GM13977 (cell line): Measurements from ENCODE around the gene THSD7B.

Experiments
- DNase-seq: peaks from one replicate; pipeline ENCODE4 v3.0.0; 2012; ENCODE audit warnings: low spot score
- CTCF ChIP-seq: IDR thresholded peaks from 2 replicates; pipeline ENCODE4 v1.5.1; 2012; ENCODE audit warnings: mild to moderate bottlenecking, control low read depth; ENCODE audit not compliant: insufficient read depth; ENCODE audit errors: extremely low read depth, missing control alignments
- in situ Hi-C: fragments of 300-500 bp; cut with MboI; formaldehyde crosslinking; loops from one replicate; pipeline ENCODE4 v1.12.0; 2022; ENCODE audit warnings: low sequenced_read_pairs, low pct_unique_long_range_greater_than_20kb, mixed read lengths, inconsistent platforms; ENCODE audit not compliant: unreplicated experiment

THSD7B gene

DNA sequence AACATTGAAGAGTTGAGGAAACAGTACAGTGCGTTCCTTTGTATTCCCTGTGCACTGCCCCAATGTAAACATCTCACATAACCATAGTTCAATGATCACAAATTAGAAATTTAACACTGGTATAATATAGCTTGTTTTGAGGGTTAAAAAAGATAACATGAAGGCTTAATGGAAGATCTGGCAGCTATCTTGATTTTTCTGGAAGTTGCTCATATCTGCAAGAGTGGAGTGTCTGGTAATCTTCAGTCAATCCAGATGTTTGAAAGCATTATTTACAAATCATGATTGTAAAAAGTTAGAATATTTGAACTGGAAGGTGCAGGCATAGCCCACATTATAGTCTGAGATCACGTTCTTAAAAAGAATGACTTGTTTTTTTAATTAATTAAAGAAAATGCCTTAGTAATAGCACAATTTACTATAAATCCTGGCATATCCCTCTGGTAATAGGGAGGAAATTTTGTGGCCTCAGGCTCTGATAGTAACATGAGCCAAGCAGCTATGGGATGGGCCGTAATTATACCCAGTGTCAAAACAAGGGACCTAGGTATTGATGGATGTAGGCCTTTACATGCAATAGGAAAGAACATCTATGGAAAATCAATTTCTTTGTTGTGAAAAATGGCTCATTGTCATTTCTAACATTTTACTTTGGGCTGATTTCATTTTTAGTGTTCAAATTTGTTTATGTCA lies 418.0 kb downstream of the THSD7B start:
- TF ChIP-seq CTCF = no peak
- in situ Hi-C loops = no loop called here
- no peak for DNase-seq

- in situ Hi-C loops = no loop called here
- no peak for TF ChIP-seq CTCF
Measured at GRCh38 chr2:137185378-137186078, 420.2 kb downstream of the THSD7B start.

DNA sequence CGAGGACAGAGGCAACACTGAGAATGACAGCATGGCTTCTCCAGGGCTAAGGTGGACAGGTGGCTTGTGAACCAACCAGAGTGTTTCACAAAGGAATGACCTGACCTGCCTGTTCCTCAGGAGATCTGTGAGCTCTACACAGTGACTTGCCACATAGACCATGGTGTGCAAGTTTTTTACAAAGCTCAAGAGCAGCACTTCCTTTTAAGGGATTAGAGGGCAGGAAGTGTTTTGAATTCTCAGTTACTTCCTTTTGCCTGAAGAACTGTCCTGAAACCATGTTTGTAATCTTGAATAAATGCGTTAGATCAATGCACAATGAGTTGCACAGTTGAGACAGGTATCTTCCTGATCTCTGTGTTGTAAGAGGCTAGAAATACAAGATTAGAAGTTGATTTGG lies 421.9 kb downstream of the THSD7B start:
- no peak for DNase-seq
- in situ Hi-C loops = no loop called here
- no peak for TF ChIP-seq CTCF

More at GRCh38 chr2:137185378-137186078, 420.2 kb downstream of the THSD7B start:
- no peak for DNase-seq

DNA sequence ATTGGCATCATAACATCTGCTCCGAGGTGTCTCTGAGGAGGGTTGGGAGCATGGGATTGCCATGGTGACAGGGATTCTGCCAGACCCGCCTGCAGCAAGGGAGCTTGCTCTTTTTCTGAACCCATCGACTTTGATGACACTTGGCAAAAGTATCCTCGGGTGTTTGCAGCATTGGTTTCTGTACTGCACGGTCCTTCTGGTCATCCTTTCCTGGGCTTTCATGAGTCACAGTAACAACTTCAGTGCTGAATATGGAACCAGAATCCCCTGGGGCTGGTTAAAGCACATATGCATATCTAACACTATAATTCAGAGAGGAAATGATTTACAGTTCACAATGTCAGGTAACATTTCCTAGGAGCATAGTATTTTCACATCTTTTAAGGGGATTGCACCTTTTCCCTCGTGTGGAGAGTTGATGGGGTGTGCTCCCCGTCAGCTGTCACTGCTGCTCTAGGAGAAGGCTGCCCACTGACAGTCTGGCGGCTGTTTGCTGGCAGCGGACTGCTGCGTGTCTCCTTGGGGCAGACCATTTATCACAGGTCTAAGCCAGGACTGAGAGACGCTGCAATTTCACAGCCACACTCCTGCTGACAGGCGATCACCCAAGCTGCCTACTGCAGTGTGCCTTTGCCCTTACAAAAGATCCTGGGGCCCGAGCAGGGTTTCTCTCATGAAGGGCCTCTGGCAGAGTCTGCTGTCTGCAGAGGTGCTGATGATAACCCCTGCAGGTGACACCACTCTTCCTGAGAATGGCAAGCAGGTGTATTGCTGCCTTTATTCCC lies 425.3 kb downstream of the THSD7B start:
- no peak for DNase-seq
- no peak for TF ChIP-seq CTCF
- in situ Hi-C loops = no loop called here

DNA sequence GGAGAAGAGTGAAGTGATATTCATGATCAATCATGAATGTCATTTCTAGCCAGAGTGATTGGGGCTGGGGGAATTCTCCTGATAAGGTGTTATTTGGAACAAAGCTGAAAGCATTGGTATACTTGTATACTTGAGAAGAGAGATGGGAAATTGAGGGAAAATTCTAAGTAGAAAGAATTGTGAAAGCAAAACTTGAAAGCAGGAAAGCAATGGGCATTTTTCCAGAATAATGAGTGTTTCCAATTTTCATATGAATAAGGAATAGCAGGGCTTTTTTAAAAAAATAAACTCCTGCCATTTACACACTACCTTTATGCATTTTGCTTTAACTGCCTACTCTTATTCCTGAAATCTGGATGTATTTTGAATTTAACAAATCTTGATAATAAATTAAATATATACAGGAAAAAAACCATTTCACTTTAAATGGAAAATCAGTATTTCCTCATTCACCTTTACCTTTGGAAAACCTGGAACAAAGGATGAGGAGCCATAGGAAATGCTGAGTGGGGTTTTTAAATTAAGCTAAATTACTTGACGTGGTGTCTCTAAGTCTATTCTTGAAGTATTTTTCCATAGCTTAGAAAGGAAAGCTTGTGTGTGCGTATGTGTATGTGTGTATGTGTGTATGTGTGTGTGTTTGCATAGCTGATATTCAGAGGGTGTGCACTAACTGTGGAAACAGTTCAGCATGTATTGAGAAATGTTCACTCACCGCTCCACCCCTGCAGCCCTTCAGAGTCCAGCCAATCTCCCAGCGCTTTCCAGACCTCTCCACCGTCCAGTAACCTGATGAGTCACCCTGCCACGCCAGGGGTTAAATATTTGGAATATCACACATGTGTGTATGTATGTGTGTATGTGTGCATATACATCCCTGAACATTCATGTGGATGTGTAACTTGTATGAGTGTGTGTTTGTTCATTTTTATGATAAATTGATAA lies 427.3 kb downstream of the THSD7B start:
- no peak for DNase-seq
- TF ChIP-seq CTCF = no peak
- in situ Hi-C loops = no loop called here

DNA sequence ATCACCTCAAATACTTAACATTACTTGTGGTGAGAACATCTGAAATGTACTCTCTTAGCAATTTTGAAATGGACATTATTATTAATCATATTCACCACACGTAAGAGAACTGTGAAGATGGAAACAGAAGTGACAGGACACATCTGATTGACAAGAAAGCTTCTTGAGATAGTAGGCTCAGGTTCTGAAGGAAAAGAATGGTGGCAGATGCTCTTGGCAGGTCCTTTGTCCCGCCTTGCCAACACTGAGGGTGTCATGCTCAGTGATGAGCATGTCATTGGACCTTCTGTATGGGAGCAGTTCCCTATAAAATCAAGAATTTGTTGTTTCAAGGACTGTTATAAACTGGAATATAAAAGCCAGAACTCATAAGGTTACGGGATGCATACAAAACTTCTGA lies 428.1 kb downstream of the THSD7B start:
- TF ChIP-seq CTCF = no peak
- no peak for DNase-seq
- in situ Hi-C loops = no loop called here
